RWPE2 (cell line): ENCODE measurements around the gene ABHD6.

Experiments
- ATAC-seq: fragments of 200-7000 bp; cut with Tn5 transposase; 3 replicates; pipeline ENCODE4 v1.9.1; 2021; ENCODE audit warnings: low read depth
- DNase-seq: peaks from one replicate; pipeline ENCODE4 v3.0.0-alpha.2; 2020; ENCODE audit warnings: low spot score
- H3K27ac ChIP-seq: fragments of 450-650 bp; 2 replicates; pipeline ENCODE4 v1.5.1; 2017; ENCODE audit warnings: mild to moderate bottlenecking; ENCODE audit not compliant: poor library complexity, severe bottlenecking
- H3K27me3 ChIP-seq: fragments of 250-450 bp; sonication (Bioruptor Pico); 2 replicates; pipeline ENCODE4 v1.5.1; 2021; ENCODE audit warnings: mild to moderate bottlenecking, moderate library complexity; ENCODE audit not compliant: insufficient read depth, poor library complexity, severe bottlenecking
- H3K36me3 ChIP-seq: fragments of 250-450 bp; sonication (Bioruptor Pico); 2 replicates; pipeline ENCODE4 v1.5.1; 2020; ENCODE audit warnings: low read depth, mild to moderate bottlenecking, moderate library complexity
- H3K4me1 ChIP-seq: fragments of 250-450 bp; sonication (Bioruptor Pico); 2 replicates; pipeline ENCODE4 v1.5.1; 2021; ENCODE audit warnings: mild to moderate bottlenecking, moderate library complexity; ENCODE audit not compliant: insufficient read depth, poor library complexity, severe bottlenecking
- H3K4me3 ChIP-seq: fragments of 250-450 bp; sonication (Bioruptor Pico); 2 replicates; pipeline ENCODE4 v1.5.1; 2021; ENCODE audit warnings: mild to moderate bottlenecking, moderate library complexity; ENCODE audit not compliant: severe bottlenecking
- H3K9me3 ChIP-seq: fragments of 250-450 bp; sonication (Bioruptor Pico); 2 replicates; pipeline ENCODE4 v1.5.1; 2021; ENCODE audit warnings: mild to moderate bottlenecking, moderate library complexity; ENCODE audit not compliant: severe bottlenecking
- CTCF ChIP-seq: fragments of 450-650 bp; IDR thresholded peaks from one replicate; pipeline ENCODE4 v1.5.1; 2017; ENCODE audit warnings: mild to moderate bottlenecking, moderate library complexity; ENCODE audit not compliant: poor library complexity, severe bottlenecking

Gene ABHD6

GRCh38 chr3:58243976-58244585 lies 6.5 kb downstream of the ABHD6 start:
- ATAC-seq = no peak
- no peak for DNase-seq
- Histone ChIP-seq H3K27me3 (no peaks in the 10 kb centered on the region), H3K9me3 (no peaks in the 10 kb centered on the region), H3K27ac (no peak overlapping the region), H3K36me3 (no peaks in the 10 kb centered on the region), H3K4me3 (no peak overlapping the region), H3K4me1 (no peaks in the 10 kb centered on the region)
- no peak for TF ChIP-seq CTCF

GRCh38 chr3:58246148-58247047 lies 8.8 kb downstream of the ABHD6 start:
- no peaks in the 10 kb centered on the region for H3K4me1 ChIP-seq
- DNase-seq = no peak
- no peak for TF ChIP-seq CTCF

GRCh38 chr3:58249358-58250092 lies 11.9 kb downstream of the ABHD6 start:
- Histone ChIP-seq H3K36me3 (0 out of 2 replicates have a peak, but pooled peaks cover 3% of the 10 kb centered on the region), H3K4me3 (no peak overlapping the region), H3K9me3 (no peaks in the 10 kb centered on the region), H3K27ac (no peak overlapping the region), H3K4me1 (no peaks in the 10 kb centered on the region), H3K27me3 (no peaks in the 10 kb centered on the region)
- DNase-seq (no peak), ATAC-seq (no peak)
- no peak for TF ChIP-seq CTCF

More at GRCh38 chr3:58246148-58247047, 8.8 kb downstream of the ABHD6 start:
- no peak overlapping the region for H3K4me3 ChIP-seq
- 0 out of 2 replicates have a peak, but pooled peaks cover under 1% of the 10 kb centered on the region for H3K36me3 ChIP-seq
- no peaks in the 10 kb centered on the region for H3K9me3 ChIP-seq
- no peak for ATAC-seq
- H3K27ac ChIP-seq = no peak overlapping the region
- no peaks in the 10 kb centered on the region for H3K27me3 ChIP-seq

- Histone ChIP-seq H3K4me1 (no peaks in the 10 kb centered on the region), H3K9me3 (no peaks in the 10 kb centered on the region), H3K27ac (no peak overlapping the region), H3K36me3 (0 out of 2 replicates have a peak, but pooled peaks cover 3% of the 10 kb centered on the region), H3K27me3 (no peaks in the 10 kb centered on the region), H3K4me3 (no peak overlapping the region)
- DNase-seq = no peak
- TF ChIP-seq CTCF = no peak
- ATAC-seq = no peak
Measured at GRCh38 chr3:58250093-58250707, 12.6 kb downstream of the ABHD6 start.
